Tibial nerve (tissue), 4 donors: ENCODE results near the gene MAP4K4. TPM values are rescaled to one million over a fixed set of nuclear protein-coding genes. Genes with fewer than 3 reads are reported as not detected.

Experiments used
- DNase-seq, 2 donors: peaks; one replicate each; pipeline ENCODE4 v3.0.0-alpha.2; 2019; ENCODE audit warnings: low spot score in 2 of 2
- H3K27ac ChIP-seq, 4 donors: fragments of 200-600 bp; sonication (generic) in 3 of 4; one replicate each; pipeline ENCODE4 v1.5.1; 2017 to 2019; ENCODE audit warnings: mild to moderate bottlenecking in 1 of 4
- H3K27me3 ChIP-seq, 2 donors: fragments of 200-600 bp; sonication (generic) in 1 of 2; one replicate each; pipeline versions ENCODE4 v1.5.1 to v1.6.0; 2017 to 2019
- H3K36me3 ChIP-seq, 3 donors: fragments of 200-600 bp; sonication (generic); one replicate each; pipeline ENCODE4 v1.5.1; 2018 to 2019
- H3K4me1 ChIP-seq, 4 donors: fragments of 200-600 bp; sonication (generic) in 3 of 4; one replicate each; pipeline ENCODE4 v1.5.1; 2017 to 2019
- H3K4me3 ChIP-seq, 4 donors: fragments of 200-600 bp; sonication (generic) in 3 of 4; one replicate each; pipeline ENCODE4 v1.5.1; 2017 to 2019; ENCODE audit warnings: mild to moderate bottlenecking in 1 of 4, moderate library complexity in 1 of 4
- H3K9me3 ChIP-seq, 4 donors: fragments of 200-600 bp; sonication (generic) in 3 of 4; one replicate each; pipeline ENCODE4 v1.5.1; 2017 to 2019
- CTCF ChIP-seq, 5 experiments: fragments of 200-600 bp in 3 of 5; fragments of 450-650 bp in 2 of 5; sonication (generic) in 3 of 5; IDR thresholded peaks; one replicate each; pipeline ENCODE4 v1.5.1; 2016 to 2019; ENCODE audit warnings: antibody characterized with exemption in 5 of 5, mild to moderate bottlenecking in 3 of 5, moderate library complexity in 2 of 5
- EP300 ChIP-seq, 2 donors: sonication (generic); formaldehyde crosslinking; IDR thresholded peaks; one replicate each; pipeline ENCODE4 v1.6.1; 2017; ENCODE audit warnings: antibody characterized with exemption in 2 of 2, mild to moderate bottlenecking in 1 of 2
- POLR2A ChIP-seq, 2 donors: fragments of 450-650 bp; IDR thresholded peaks; one replicate each; pipeline ENCODE4 v1.6.1; 2017; ENCODE audit warnings: antibody characterized with exemption in 2 of 2, mild to moderate bottlenecking in 2 of 2, moderate library complexity in 2 of 2
- WGBS, 2 donors: methylation state at CpG; one replicate each; pipeline ENCODE4 v1.1.5; 2018; 5-methylcytosine and 5-hydroxymethylcytosine counted together
- total RNA-seq, 4 donors: library from RNA; depleted of rRNA; stranded (reverse); fragments of >200 nt; gene quantifications; one replicate each; pipeline ENCODE4 v1.1.0, GENCODE V29; 2016

MAP4K4 gene
- total RNA-seq, 4 donors from 2014 or later, result 78.0 to 85.7 (median 84.4) TPM

DNA sequence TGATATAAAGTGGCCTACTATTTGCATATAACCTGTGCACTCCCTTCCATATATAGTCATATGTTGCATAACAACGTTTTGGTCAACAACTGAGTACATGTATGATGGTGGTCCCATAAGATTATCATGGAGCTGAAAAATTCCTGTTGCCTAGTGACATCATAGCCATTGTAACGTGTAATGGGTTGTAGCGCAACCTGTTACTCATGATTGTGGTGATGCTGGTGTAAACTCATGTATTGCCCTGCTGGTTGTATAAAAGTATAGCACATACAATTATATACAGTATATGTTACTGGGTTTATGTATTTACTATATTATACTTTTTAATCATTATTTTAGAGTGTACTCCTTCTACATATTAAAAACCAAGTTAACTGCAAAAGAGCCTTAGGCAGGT is 149.5 kb downstream of the MAP4K4 start:
- H3K27ac ChIP-seq, result no peak overlapping the region
- H3K27me3 ChIP-seq, result no peaks in the 10 kb centered on the region
- WGBS, 2 donors, result 91 to 92% methylated on average over 3 of the region's 3 CpGs
- TF ChIP-seq POLR2A (IDR thresholded peaks at IDR 0.05) (no peak), EP300 (IDR thresholded peaks at IDR 0.05) (no peak), CTCF (IDR thresholded peaks at IDR 0.05) (no peak)
- H3K4me1 ChIP-seq, result peaks cover 3 to 66% (median 32%) of the 10 kb centered on the region in 4 donors
- no peak for DNase-seq
- H3K4me3 ChIP-seq, result no peak overlapping the region
- no peaks in the 10 kb centered on the region for H3K9me3 ChIP-seq
- peaks cover 0 to 23% (median 0%) of the 10 kb centered on the region in 3 donors for H3K36me3 ChIP-seq

- Histone ChIP-seq H3K4me1 (peaks cover 3 to 61% (median 29%) of the 10 kb centered on the region in 4 donors), H3K9me3 (no peaks in the 10 kb centered on the region), H3K36me3 (peaks cover 0 to 24% (median 0%) of the 10 kb centered on the region in 3 donors), H3K27ac (no peak overlapping the region), H3K4me3 (no peak overlapping the region), H3K27me3 (no peaks in the 10 kb centered on the region)
- no peak for TF ChIP-seq CTCF (IDR thresholded peaks at IDR 0.05)
- TF ChIP-seq POLR2A (IDR thresholded peaks at IDR 0.05), result no peak
- TF ChIP-seq EP300 (IDR thresholded peaks at IDR 0.05), result no peak
- no peak for DNase-seq
- WGBS, 2 donors, result 89 to 95% methylated on average over 4 of the region's 4 CpGs
These were observed 150.3 kb downstream of the MAP4K4 start for GRCh38 chr2:101847661-101848339.

DNA sequence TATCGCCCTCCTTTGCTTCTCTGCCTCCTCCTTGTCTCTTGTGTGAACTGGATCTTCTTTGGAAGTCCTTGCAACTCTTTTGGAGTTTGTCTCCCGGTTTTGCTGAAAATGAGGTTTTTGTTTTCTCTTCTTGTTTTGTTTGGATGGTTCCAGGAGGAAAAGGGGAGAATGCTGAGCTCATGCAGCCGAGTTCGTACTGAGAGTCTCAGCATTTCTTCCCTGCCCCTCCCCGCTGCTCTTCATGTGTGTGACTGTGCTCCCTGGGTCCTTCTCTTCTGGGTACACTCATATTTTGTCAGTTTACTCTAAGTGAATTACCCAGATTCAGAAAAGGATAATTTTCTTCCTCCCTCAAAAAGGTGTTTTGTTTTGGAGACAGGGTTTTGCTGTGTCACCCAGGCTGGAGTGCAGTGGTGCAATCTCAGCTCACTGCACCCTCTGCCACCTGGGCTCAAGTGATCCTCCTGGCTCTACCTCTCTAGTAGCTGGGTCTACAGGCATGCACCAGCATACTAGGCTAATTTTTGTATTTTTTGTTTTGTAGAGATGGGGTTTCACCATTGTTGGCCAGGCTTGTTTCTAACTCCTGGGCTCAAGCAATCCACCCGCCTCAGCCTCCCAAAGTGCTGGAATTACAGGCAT is 151.4 kb downstream of the MAP4K4 start:
- TF ChIP-seq EP300 (IDR thresholded peaks at IDR 0.05), result no peak
- no peak for TF ChIP-seq POLR2A (IDR thresholded peaks at IDR 0.05)
- no peak for TF ChIP-seq CTCF (IDR thresholded peaks at IDR 0.05)
- DNase-seq, result no peak
- 42 to 46% methylated on average over 6 of the region's 6 CpGs for WGBS, 2 donors
- Histone ChIP-seq H3K36me3 (peaks cover 0 to 32% (median 0%) of the 10 kb centered on the region in 3 donors), H3K27ac (peak overlapping the region in 2 of 4 donors; percentile 35 to 51), H3K4me1 (peaks cover 3 to 50% (median 20%) of the 10 kb centered on the region in 4 donors), H3K4me3 (no peak overlapping the region), H3K27me3 (no peaks in the 10 kb centered on the region), H3K9me3 (no peaks in the 10 kb centered on the region)

DNA sequence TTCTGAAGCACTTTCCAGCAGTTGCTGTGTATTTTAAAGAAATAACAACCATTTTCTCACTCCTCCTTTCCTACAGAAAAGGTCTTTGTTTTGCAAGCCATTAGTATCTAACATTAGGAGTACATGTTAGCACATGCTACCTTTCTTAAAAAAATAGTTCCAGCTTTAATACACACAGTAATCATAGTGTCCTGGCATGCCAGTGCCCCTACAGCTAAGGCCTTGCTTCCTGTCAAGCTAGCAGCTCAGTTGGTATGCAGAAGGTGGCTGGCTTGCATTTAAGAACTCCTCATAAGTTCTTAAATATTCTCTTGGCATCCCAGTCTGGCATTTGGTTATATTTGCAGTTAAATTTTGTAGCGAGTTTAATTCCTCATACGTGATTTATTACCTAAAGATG is 152.9 kb downstream of the MAP4K4 start:
- DNase-seq, result no peak
- H3K36me3 ChIP-seq, result peaks cover 0 to 21% (median 0%) of the 10 kb centered on the region in 3 donors
- no peaks in the 10 kb centered on the region for H3K9me3 ChIP-seq
- no peaks in the 10 kb centered on the region for H3K27me3 ChIP-seq
- peak overlapping the region in 1 of 4 donors; percentile 23 for H3K27ac ChIP-seq
- peaks cover 3 to 39% (median 12%) of the 10 kb centered on the region in 4 donors for H3K4me1 ChIP-seq
- TF ChIP-seq EP300 (IDR thresholded peaks at IDR 0.05) (no peak), POLR2A (IDR thresholded peaks at IDR 0.05) (no peak), CTCF (IDR thresholded peaks at IDR 0.05) (no peak)
- H3K4me3 ChIP-seq, result no peak overlapping the region
- 50 to 58% methylated on average over 2 of the region's 2 CpGs for WGBS, 2 donors

GRCh38 chr2:101850991-101851390 is 153.5 kb downstream of the MAP4K4 start:
- Histone ChIP-seq H3K36me3 (peaks cover 0 to 26% (median 0%) of the 10 kb centered on the region in 3 donors), H3K27ac (peak overlapping the region in 1 of 4 donors; percentile 23), H3K27me3 (no peaks in the 10 kb centered on the region), H3K4me1 (peaks cover 3 to 39% (median 12%) of the 10 kb centered on the region in 4 donors), H3K9me3 (no peaks in the 10 kb centered on the region), H3K4me3 (no peak overlapping the region)
- WGBS, 2 donors, result 58 to 61% methylated on average over 2 of the region's 2 CpGs
- DNase-seq, result no peak
- TF ChIP-seq CTCF (IDR thresholded peaks at IDR 0.05), result no peak
- TF ChIP-seq POLR2A (IDR thresholded peaks at IDR 0.05), result no peak
- no peak for TF ChIP-seq EP300 (IDR thresholded peaks at IDR 0.05)
